ENCODE measurements around the gene SMPDL3B. TPM values are rescaled to one million over a fixed set of nuclear protein-coding genes. Genes with fewer than 3 reads are reported as not detected.

The SMPDL3B gene
- total RNA-seq, 4 donors from 2014 or later = 0.76 to 6.3 (median 1.9) TPM

DNA sequence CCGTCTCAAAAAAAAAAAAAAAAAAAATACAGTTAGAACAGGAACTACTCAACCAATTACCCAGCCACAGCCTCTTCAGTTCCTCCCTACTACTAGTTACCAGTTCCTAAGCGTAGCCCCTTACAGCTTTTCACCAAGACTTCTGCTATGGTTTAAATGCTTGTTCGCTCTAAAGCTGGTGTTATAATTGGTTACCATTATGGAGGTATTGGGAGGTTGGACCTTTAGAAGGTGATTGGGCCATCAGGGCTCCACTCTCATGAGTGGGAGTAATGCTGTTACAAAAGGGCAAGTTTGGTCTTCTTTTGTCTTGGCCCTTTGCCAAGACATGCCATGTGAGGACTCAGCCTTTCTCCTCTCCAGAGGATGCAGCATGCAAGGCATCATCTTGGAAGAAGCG is 3.0 kb upstream of the SMPDL3B start:
- Histone ChIP-seq H3K4me1 (peaks cover 0 to 19% (median 0%) of the 10 kb centered on the region in 3 donors), H3K27me3 (peaks cover 0 to 28% (median 0%) of the 10 kb centered on the region in 4 donors), H3K27ac (no peak overlapping the region), H3K9me3 (no peaks in the 10 kb centered on the region), H3K36me3 (no peaks in the 10 kb centered on the region), H3K4me3 (no peak overlapping the region)
- no peak for DNase-seq
- TF ChIP-seq, protein P1, sequence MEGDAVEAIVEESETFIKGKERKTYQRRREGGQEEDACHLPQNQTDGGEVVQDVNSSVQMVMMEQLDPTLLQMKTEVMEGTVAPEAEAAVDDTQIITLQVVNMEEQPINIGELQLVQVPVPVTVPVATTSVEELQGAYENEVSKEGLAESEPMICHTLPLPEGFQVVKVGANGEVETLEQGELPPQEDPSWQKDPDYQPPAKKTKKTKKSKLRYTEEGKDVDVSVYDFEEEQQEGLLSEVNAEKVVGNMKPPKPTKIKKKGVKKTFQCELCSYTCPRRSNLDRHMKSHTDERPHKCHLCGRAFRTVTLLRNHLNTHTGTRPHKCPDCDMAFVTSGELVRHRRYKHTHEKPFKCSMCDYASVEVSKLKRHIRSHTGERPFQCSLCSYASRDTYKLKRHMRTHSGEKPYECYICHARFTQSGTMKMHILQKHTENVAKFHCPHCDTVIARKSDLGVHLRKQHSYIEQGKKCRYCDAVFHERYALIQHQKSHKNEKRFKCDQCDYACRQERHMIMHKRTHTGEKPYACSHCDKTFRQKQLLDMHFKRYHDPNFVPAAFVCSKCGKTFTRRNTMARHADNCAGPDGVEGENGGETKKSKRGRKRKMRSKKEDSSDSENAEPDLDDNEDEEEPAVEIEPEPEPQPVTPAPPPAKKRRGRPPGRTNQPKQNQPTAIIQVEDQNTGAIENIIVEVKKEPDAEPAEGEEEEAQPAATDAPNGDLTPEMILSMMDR (IDR thresholded peaks at IDR 0.05) = no peak
- no peak for TF ChIP-seq POLR2A (IDR thresholded peaks at IDR 0.05)
- intact Hi-C loops (cut with DNase I) = no loop called here
- 76 to 79% methylated on average over 4 of the region's 4 CpGs for WGBS, 2 donors

DNA sequence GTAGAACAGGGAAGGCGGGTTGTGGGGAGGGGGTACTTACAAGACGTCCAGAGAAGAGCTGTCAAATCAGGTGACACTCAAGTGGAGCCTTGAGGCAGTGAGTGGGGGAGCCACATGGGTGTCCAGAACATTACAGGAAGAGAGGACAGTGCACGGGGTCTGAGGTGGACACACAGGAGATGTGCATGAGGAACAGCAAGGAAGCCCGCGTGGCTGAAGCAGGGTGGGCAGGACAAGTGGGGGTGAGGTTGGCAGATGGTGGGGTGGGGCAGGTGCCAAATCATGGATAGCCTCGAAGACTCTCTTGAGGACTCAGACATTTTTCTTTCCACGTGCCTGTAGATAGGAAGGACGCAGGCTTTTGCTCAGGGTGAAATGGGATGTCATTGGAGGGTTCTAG is 921 bp downstream of the SMPDL3B start:
- intact Hi-C loops (cut with DNase I) = no loop called here
- peaks cover 0 to 28% (median 0%) of the 10 kb centered on the region in 4 donors for H3K27me3 ChIP-seq
- H3K36me3 ChIP-seq = no peaks in the 10 kb centered on the region
- TF ChIP-seq, protein P1 (IDR thresholded peaks at IDR 0.05) = no peak
- no peak for TF ChIP-seq POLR2A (IDR thresholded peaks at IDR 0.05)
- WGBS, 2 donors = 49 to 66% methylated on average over 8 of the region's 8 CpGs
- peaks cover 0 to 12% (median 0%) of the 10 kb centered on the region in 3 donors for H3K4me1 ChIP-seq
- no peaks in the 10 kb centered on the region for H3K9me3 ChIP-seq
- no peak overlapping the region for H3K27ac ChIP-seq
- no peak for DNase-seq
- peak overlapping the region in 1 of 4 donors; percentile 47 for H3K4me3 ChIP-seq

DNA sequence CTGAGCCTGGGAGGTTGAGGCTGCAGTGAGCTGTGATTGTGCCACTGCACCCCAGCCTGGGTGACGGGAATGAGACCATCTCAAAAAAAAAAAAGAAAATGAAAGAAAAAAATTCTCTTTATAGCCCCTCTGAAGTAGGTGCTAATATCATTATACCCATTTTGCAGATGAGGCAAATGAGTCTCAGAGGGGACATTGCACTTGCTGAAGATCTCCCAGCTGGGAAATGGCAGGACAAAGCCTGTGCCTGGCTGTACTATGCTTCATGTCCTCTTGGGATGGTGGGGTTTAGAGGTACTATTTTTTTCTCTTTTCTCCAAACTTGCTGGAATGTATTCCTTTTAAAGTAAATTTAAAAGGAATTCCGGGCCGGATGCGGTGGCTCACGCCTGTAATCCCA is 1.6 kb downstream of the SMPDL3B start:
- Histone ChIP-seq H3K27ac (no peak overlapping the region), H3K9me3 (no peaks in the 10 kb centered on the region), H3K27me3 (peaks cover 0 to 28% (median 0%) of the 10 kb centered on the region in 4 donors), H3K4me1 (peaks cover 0 to 12% (median 0%) of the 10 kb centered on the region in 3 donors), H3K4me3 (no peak overlapping the region), H3K36me3 (no peaks in the 10 kb centered on the region)
- 83 to 90% methylated on average over 4 to 5 of the region's 5 CpGs for WGBS, 2 donors
- intact Hi-C loops (cut with DNase I) = no loop called here
- TF ChIP-seq POLR2A (IDR thresholded peaks at IDR 0.05) = no peak
- TF ChIP-seq, protein P1 (IDR thresholded peaks at IDR 0.05) = no peak
- no peak for DNase-seq

GRCh38 chr1:27937524-27937836 is 2.7 kb downstream of the SMPDL3B start:
- peaks cover 0 to 12% (median 0%) of the 10 kb centered on the region in 3 donors for H3K4me1 ChIP-seq
- intact Hi-C loops (cut with DNase I) = no loop called here
- H3K27me3 ChIP-seq = peaks cover 0 to 28% (median 0%) of the 10 kb centered on the region in 4 donors
- no peak overlapping the region for H3K4me3 ChIP-seq
- TF ChIP-seq, protein P1 (IDR thresholded peaks at IDR 0.05) = no peak
- no peak for TF ChIP-seq POLR2A (IDR thresholded peaks at IDR 0.05)
- DNase-seq = no peak
- no peak overlapping the region for H3K27ac ChIP-seq
- H3K36me3 ChIP-seq = no peaks in the 10 kb centered on the region
- no peaks in the 10 kb centered on the region for H3K9me3 ChIP-seq
- WGBS, 2 donors = 64 to 80% methylated on average over 1 of the region's 1 CpG

GRCh38 chr1:27938488-27938887 is 3.7 kb downstream of the SMPDL3B start:
- Histone ChIP-seq H3K36me3 (no peaks in the 10 kb centered on the region), H3K27me3 (peaks cover 0 to 28% (median 0%) of the 10 kb centered on the region in 4 donors), H3K4me1 (peaks cover 0 to 12% (median 0%) of the 10 kb centered on the region in 3 donors), H3K4me3 (no peak overlapping the region), H3K27ac (no peak overlapping the region), H3K9me3 (no peaks in the 10 kb centered on the region)
- no peak for DNase-seq
- TF ChIP-seq POLR2A (IDR thresholded peaks at IDR 0.05) = no peak
- intact Hi-C loops (cut with DNase I) = no loop called here
- 79 to 81% methylated on average over 4 of the region's 4 CpGs for WGBS, 2 donors

DNA sequence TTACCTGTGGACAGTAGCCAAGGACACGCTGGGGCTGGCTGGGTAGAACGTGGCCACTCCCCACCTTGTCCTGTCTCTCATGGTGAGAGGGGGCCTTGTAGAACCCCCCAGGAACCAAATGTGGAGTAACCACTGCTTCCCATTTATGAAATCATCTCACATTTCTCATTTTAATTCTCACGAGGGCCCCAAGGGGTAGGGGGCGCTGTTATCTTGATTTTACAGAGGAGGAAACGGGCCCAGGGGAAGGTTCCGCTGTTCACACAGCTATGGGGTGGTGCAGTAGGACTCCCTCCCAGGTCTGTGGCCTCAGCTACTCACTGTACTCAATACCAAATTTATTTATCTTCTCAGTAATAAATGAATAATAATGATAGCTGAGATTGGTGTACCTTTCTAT is 5.5 kb downstream of the SMPDL3B start:
- DNase-seq = no peak
- Histone ChIP-seq H3K27ac (no peak overlapping the region), H3K4me1 (peaks cover 0 to 4% (median 0%) of the 10 kb centered on the region in 3 donors)

More for the DNA sequence above, 5.5 kb downstream of the SMPDL3B start:
- Histone ChIP-seq H3K36me3 (no peaks in the 10 kb centered on the region), H3K4me3 (no peak overlapping the region), H3K9me3 (no peaks in the 10 kb centered on the region), H3K27me3 (peaks cover 0 to 13% (median 0%) of the 10 kb centered on the region in 4 donors)
- TF ChIP-seq, protein P1 (IDR thresholded peaks at IDR 0.05) = peak in 2 of 6 experiments; percentile 21 to 24
- no peak for TF ChIP-seq POLR2A (IDR thresholded peaks at IDR 0.05)
- 24 to 60% methylated on average over 3 to 4 of the region's 6 CpGs for WGBS, 2 donors
- intact Hi-C loops (cut with DNase I) = no loop called here

All from esophagus squamous epithelium (tissue), 5 donors.